ENCODE measurements around the gene SMIM21. TPM values are rescaled to one million over a fixed set of nuclear protein-coding genes. Genes with fewer than 3 reads are reported as not detected.
A peak's percentile ranks its signal among the peaks of the same experiment; 100 is the strongest.

Gene SMIM21
- total and polyA plus RNA-seq, 7 donors, result 0.60 TPM; not detected in 6

GRCh38 chr18:75395137-75395536 lies 32.4 kb downstream of the SMIM21 start:
- H3K27ac ChIP-seq, result no peak overlapping the region
- intact Hi-C loops (cut with DNase I), result no loop called here
- no peaks in the 10 kb centered on the region for H3K36me3 ChIP-seq
- no peaks in the 10 kb centered on the region for H3K27me3 ChIP-seq
- peaks cover 0 to 16% (median 11%) of the 10 kb centered on the region in 4 donors for H3K4me1 ChIP-seq
- TF ChIP-seq POLR2AphosphoS5 (IDR thresholded peaks at IDR 0.05) (no peak), CTCF (IDR thresholded peaks at IDR 0.05) (no peak), EP300 (IDR thresholded peaks at IDR 0.05) (no peak), POLR2A (IDR thresholded peaks at IDR 0.05) (no peak)
- no peaks in the 10 kb centered on the region for H3K9me3 ChIP-seq
- no peak overlapping the region for H3K4me3 ChIP-seq
- 85 to 86% methylated on average over 7 of the region's 7 CpGs for WGBS, 2 donors
- no peak for DNase-seq

GRCh38 chr18:75393721-75394120 lies 33.8 kb downstream of the SMIM21 start:
- intact Hi-C loops (cut with DNase I), result no loop called here

GRCh38 chr18:75392226-75392578 lies 35.3 kb downstream of the SMIM21 start:
- H3K27me3 ChIP-seq, result no peaks in the 10 kb centered on the region
- WGBS, 2 donors, result 90% methylated on average over 10 of the region's 10 CpGs
- peaks cover 0 to 16% (median 11%) of the 10 kb centered on the region in 4 donors for H3K4me1 ChIP-seq
- H3K9me3 ChIP-seq, result no peaks in the 10 kb centered on the region
- intact Hi-C loops (cut with DNase I), result no loop called here
- TF ChIP-seq POLR2A (IDR thresholded peaks at IDR 0.05), result no peak
- TF ChIP-seq POLR2AphosphoS5 (IDR thresholded peaks at IDR 0.05), result no peak
- no peak for TF ChIP-seq EP300 (IDR thresholded peaks at IDR 0.05)
- TF ChIP-seq CTCF (IDR thresholded peaks at IDR 0.05), result no peak
- H3K27ac ChIP-seq, result no peak overlapping the region
- H3K4me3 ChIP-seq, result no peak overlapping the region
- no peaks in the 10 kb centered on the region for H3K36me3 ChIP-seq
- no peak for DNase-seq

More at GRCh38 chr18:75393721-75394120, 33.8 kb downstream of the SMIM21 start:
- H3K9me3 ChIP-seq, result no peaks in the 10 kb centered on the region
- H3K4me3 ChIP-seq, result no peak overlapping the region
- H3K4me1 ChIP-seq, result peaks cover 0 to 16% (median 11%) of the 10 kb centered on the region in 4 donors
- no peak for TF ChIP-seq POLR2A (IDR thresholded peaks at IDR 0.05)
- peak in 2 of 4 donors; percentile 39 to 43 for TF ChIP-seq POLR2AphosphoS5 (IDR thresholded peaks at IDR 0.05)
- H3K27me3 ChIP-seq, result no peaks in the 10 kb centered on the region
- no peaks in the 10 kb centered on the region for H3K36me3 ChIP-seq
- 19 to 40% methylated on average over 5 of the region's 5 CpGs for WGBS, 2 donors
- no peak for DNase-seq
- no peak overlapping the region for H3K27ac ChIP-seq

- no peak for DNase-seq
- no peak for TF ChIP-seq POLR2AphosphoS5 (IDR thresholded peaks at IDR 0.05)
- no peak for TF ChIP-seq CTCF (IDR thresholded peaks at IDR 0.05)
- TF ChIP-seq POLR2A (IDR thresholded peaks at IDR 0.05), result no peak
- no peak for TF ChIP-seq EP300 (IDR thresholded peaks at IDR 0.05)
- no peaks in the 10 kb centered on the region for H3K27me3 ChIP-seq
- H3K36me3 ChIP-seq, result no peaks in the 10 kb centered on the region
- no peaks in the 10 kb centered on the region for H3K9me3 ChIP-seq
- no peak overlapping the region for H3K4me3 ChIP-seq
- 69 to 82% methylated on average over 21 of the region's 21 CpGs for WGBS, 2 donors
- H3K27ac ChIP-seq, result no peak overlapping the region
- H3K4me1 ChIP-seq, result peaks cover 0 to 16% (median 11%) of the 10 kb centered on the region in 4 donors
- intact Hi-C loops (cut with DNase I), result no loop called here
These were observed 36.0 kb downstream of the SMIM21 start for GRCh38 chr18:75391279-75392225.

GRCh38 chr18:75390854-75391253 lies 36.6 kb downstream of the SMIM21 start:
- Histone ChIP-seq H3K36me3 (no peaks in the 10 kb centered on the region), H3K4me3 (no peak overlapping the region), H3K27ac (no peak overlapping the region), H3K27me3 (no peaks in the 10 kb centered on the region), H3K4me1 (peaks cover 0 to 16% (median 11%) of the 10 kb centered on the region in 4 donors), H3K9me3 (no peaks in the 10 kb centered on the region)
- TF ChIP-seq POLR2A (IDR thresholded peaks at IDR 0.05) (no peak), CTCF (IDR thresholded peaks at IDR 0.05) (no peak), POLR2AphosphoS5 (IDR thresholded peaks at IDR 0.05) (no peak), EP300 (IDR thresholded peaks at IDR 0.05) (no peak)
- intact Hi-C loops (cut with DNase I), result no loop called here
- no peak for DNase-seq
- WGBS, 2 donors, result 70 to 86% methylated on average over 2 of the region's 2 CpGs
